Stimulated activated CD4-positive, alpha-beta T cell treated with anti-CD3 and anti-CD28 coated beads, Interleukin-4, amount 100 ng/mL, for 24 hours (primary cell): ENCODE results near the gene KDM5C.
"Not testable (repeated sequence)": the region's sequence is repeated elsewhere in the genome, so short reads cannot be mapped to it uniquely, and the experiment has no call there.

Source experiments
- DNase-seq: peaks from one replicate; pipeline ENCODE4 v3.0.0-alpha.2; 2020

Gene KDM5C

GRCh38 chrX:53186351-53186750, 38.7 kb downstream of the KDM5C start:
- DNase-seq: peak; percentile 51

GRCh38 chrX:53184836-53185235, 40.2 kb downstream of the KDM5C start:
- no peak for DNase-seq

GRCh38 chrX:53171356-53171755, 53.7 kb downstream of the KDM5C start:
- no peak for DNase-seq

GRCh38 chrX:53166103-53166502, 58.9 kb downstream of the KDM5C start:
- DNase-seq: no peak

- DNase-seq: not testable (repeated sequence)
Observed at GRCh38 chrX:53164566-53164965, 60.4 kb downstream of the KDM5C start.

- DNase-seq: no peak
Observed at GRCh38 chrX:53163436-53163835, 61.6 kb downstream of the KDM5C start.

GRCh38 chrX:53160297-53160983, 64.6 kb downstream of the KDM5C start:
- no peak for DNase-seq

- no peak for DNase-seq
Observed at GRCh38 chrX:53159184-53159583, 65.8 kb downstream of the KDM5C start.

- DNase-seq: no peak
Observed at GRCh38 chrX:53156207-53156596, 68.8 kb downstream of the KDM5C start.

- no peak for DNase-seq
Observed at GRCh38 chrX:53155512-53156206, 69.3 kb downstream of the KDM5C start.

- DNase-seq: no peak
Observed at GRCh38 chrX:53153581-53153980, 71.4 kb downstream of the KDM5C start.
